ENCODE measurements around the gene DNAH11. TPM values are rescaled to one million over a fixed set of nuclear protein-coding genes. Genes with fewer than 3 reads are reported as not detected.

DNAH11 gene
- total and polyA plus RNA-seq, 2 of the 13 experiments (the other 11 are each of a cell fraction or from before 2014, with no cell fraction given) = not detected

- H3K9me3 ChIP-seq (ENCODE audit: low read length) = no peaks in the 10 kb centered on the region
- H3K4me3 ChIP-seq (replicated peaks in 1 of 3; ENCODE audit: insufficient read depth in 1 of 3, low read depth in 2 of 3, low read length in 3 of 3) = no peak overlapping the region
- H3K27me3 ChIP-seq (ENCODE audit: control insufficient read depth in 1 of 2, insufficient read depth in 2 of 2, low read length in 2 of 2) = no peaks in the 10 kb centered on the region
- H3K27ac ChIP-seq (ENCODE audit: extremely low read length, insufficient read depth, low read length) = no peak overlapping the region
- no peaks in the 10 kb centered on the region for H3K4me1 ChIP-seq (ENCODE audit: insufficient read depth, low read length)
- H2AFZ ChIP-seq (ENCODE audit: low read length) = no peak overlapping the region
- H3K36me3 ChIP-seq (replicated peaks in 1 of 2; ENCODE audit: control insufficient read depth in 1 of 2, insufficient read depth in 2 of 2, low read length in 2 of 2) = no peaks in the 10 kb centered on the region
- BruUV-seq (replicated peaks) = no TSS peak
- no peak overlapping the region for H3K4me2 ChIP-seq (ENCODE audit: low read depth, low read length)
- POLR2A ChIA-PET = no interaction called here
- no peak overlapping the region for H3K9ac ChIP-seq (ENCODE audit: insufficient read depth, low read depth, low read length)
- CTCF ChIA-PET (ENCODE audit: low intra/inter-chr PET ratio, low total read pairs) = no interaction called here
- no peak for FAIRE-seq
- DNase-seq (ENCODE audit: low spot score) = no peak
- in situ Hi-C loops (cut with HindIII; ENCODE audit: extremely low pct_ligation_motif_present, low pct_unique_long_range_greater_than_20kb) = no loop called here
- H4K20me1 ChIP-seq (ENCODE audit: insufficient read depth, low read length) = no peaks in the 10 kb centered on the region
- intact Hi-C loops (cut with micrococcal nuclease; ENCODE audit: unreplicated experiment) = no loop called here
- no peak for ATAC-seq
- no peak for TF ChIP-seq MATR3 (CRISPR knock-in tag; IDR thresholded peaks at IDR 0.05)
- TF ChIP-seq ADNP (CRISPR knock-in tag; IDR thresholded peaks at IDR 0.05) = no peak
- TF ChIP-seq, protein P1, sequence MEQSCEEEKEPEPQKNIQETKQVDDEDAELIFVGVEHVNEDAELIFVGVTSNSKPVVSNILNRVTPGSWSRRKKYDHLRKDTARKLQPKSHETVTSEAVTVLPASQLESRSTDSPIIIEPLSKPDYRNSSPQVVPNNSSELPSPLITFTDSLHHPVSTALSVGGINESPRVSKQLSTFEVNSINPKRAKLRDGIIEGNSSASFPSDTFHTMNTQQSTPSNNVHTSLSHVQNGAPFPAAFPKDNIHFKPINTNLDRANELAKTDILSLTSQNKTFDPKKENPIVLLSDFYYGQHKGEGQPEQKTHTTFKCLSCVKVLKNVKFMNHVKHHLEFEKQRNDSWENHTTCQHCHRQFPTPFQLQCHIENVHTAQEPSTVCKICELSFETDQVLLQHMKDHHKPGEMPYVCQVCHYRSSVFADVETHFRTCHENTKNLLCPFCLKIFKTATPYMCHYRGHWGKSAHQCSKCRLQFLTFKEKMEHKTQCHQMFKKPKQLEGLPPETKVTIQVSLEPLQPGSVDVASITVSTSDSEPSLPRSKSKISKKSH (CRISPR knock-in tag; IDR thresholded peaks at IDR 0.05; ENCODE audit: borderline replicate concordance) = no peak
- no peak for TF ChIP-seq HES4 (CRISPR knock-in tag; IDR thresholded peaks at IDR 0.05; ENCODE audit: borderline replicate concordance)
- TF ChIP-seq SOX5 (CRISPR knock-in tag; IDR thresholded peaks at IDR 0.05; ENCODE audit: borderline replicate concordance) = no peak
- TF ChIP-seq, protein P2, sequence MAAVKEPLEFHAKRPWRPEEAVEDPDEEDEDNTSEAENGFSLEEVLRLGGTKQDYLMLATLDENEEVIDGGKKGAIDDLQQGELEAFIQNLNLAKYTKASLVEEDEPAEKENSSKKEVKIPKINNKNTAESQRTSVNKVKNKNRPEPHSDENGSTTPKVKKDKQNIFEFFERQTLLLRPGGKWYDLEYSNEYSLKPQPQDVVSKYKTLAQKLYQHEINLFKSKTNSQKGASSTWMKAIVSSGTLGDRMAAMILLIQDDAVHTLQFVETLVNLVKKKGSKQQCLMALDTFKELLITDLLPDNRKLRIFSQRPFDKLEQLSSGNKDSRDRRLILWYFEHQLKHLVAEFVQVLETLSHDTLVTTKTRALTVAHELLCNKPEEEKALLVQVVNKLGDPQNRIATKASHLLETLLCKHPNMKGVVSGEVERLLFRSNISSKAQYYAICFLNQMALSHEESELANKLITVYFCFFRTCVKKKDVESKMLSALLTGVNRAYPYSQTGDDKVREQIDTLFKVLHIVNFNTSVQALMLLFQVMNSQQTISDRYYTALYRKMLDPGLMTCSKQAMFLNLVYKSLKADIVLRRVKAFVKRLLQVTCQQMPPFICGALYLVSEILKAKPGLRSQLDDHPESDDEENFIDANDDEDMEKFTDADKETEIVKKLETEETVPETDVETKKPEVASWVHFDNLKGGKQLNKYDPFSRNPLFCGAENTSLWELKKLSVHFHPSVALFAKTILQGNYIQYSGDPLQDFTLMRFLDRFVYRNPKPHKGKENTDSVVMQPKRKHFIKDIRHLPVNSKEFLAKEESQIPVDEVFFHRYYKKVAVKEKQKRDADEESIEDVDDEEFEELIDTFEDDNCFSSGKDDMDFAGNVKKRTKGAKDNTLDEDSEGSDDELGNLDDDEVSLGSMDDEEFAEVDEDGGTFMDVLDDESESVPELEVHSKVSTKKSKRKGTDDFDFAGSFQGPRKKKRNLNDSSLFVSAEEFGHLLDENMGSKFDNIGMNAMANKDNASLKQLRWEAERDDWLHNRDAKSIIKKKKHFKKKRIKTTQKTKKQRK (IDR thresholded peaks at IDR 0.05; ENCODE audit: low read length) = no peak
- no peak for TF ChIP-seq ZBTB44 (CRISPR knock-in tag; IDR thresholded peaks at IDR 0.05)
- TF ChIP-seq NFATC3 (CRISPR knock-in tag; IDR thresholded peaks at IDR 0.05) = no peak
- no peaks in the 10 kb centered on the region for H3K79me2 ChIP-seq (ENCODE audit: insufficient read depth, low read length)
These were observed 60.6 kb downstream of the DNAH11 start for GRCh38 chr7:21603462-21603861.

All from HepG2 (cell line).